ENCODE results near the gene GLI1.
"Not testable (repeated sequence)": the region's sequence is repeated elsewhere in the genome, so short reads cannot be mapped to it uniquely, and the experiment has no call there.

Gene GLI1

GRCh38 chr12:57459750-57460467 lies at the start of gene GLI1:
GLI1 (plus strand) TSS chr12:57459785; CDS start chr12:57463692, 3,907 bp downstream.
- peak within 1 kb of the TSS; percentile 74 for H3K4me3 ChIP-seq (ENCODE audit: low read depth, low read length)
- no peak for DNase-seq (ENCODE audit: low read depth)

- no peak overlapping the region for H3K4me3 ChIP-seq (ENCODE audit: low read depth, low read length)
- no peak for DNase-seq (ENCODE audit: low read depth)
These were observed 49.1 kb upstream of the GLI1 start for GRCh38 chr12:57410534-57410933.

GRCh38 chr12:57414160-57414559 lies 45.4 kb upstream of the GLI1 start:
- not testable (repeated sequence) for H3K4me3 ChIP-seq (ENCODE audit: low read depth, low read length); DNase-seq (ENCODE audit: low read depth)

GRCh38 chr12:57415088-57415487 lies 44.5 kb upstream of the GLI1 start:
- DNase-seq (ENCODE audit: low read depth): no peak
- H3K4me3 ChIP-seq (ENCODE audit: low read depth, low read length): no peak overlapping the region

DNA sequence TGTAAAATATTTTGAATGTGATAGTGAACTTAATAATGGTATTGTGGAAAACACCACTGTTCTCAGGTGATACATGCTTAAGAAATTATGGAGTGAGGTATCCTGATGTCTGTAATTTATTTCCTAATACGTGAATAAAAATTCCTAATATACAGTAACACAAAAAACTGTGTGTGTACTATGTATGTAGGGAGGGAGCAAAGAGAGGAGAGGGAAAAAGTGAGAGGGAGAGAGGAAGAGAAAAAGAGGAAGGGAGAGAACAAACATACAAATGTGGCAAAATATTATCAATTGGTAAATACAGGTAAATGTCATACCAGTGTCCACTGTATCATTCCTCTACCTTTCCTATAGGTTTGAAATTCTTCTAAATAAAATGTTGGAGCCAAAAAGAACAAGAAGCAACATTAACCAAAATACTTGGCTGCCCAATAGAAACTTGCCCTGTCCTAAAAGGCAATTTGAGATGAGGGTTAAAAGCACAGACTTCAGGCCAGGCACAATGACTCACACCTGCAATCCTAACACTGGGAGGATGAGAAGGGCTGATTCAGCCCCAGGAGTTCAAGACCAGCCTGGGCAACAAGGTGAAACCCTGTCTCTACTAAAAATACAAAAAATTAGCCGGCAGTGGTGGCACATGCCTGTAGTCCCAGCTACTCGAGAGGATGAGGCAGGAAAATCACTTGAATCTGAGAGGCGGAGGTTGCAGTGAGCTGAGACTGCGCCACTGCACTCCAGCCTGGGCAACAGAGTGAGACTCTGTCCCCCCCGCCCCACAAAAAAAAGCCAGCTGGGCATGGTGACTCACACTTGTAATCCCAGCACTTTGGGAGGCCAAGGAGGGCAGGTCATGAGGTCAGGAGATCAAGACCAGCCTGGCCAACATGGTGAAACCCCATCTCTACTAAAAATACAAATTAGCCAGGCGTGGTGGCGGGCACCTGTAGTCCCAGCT lies 43.3 kb upstream of the GLI1 start:
- DNase-seq (ENCODE audit: low read depth): no peak
- no peak overlapping the region for H3K4me3 ChIP-seq (ENCODE audit: low read depth, low read length)

DNA sequence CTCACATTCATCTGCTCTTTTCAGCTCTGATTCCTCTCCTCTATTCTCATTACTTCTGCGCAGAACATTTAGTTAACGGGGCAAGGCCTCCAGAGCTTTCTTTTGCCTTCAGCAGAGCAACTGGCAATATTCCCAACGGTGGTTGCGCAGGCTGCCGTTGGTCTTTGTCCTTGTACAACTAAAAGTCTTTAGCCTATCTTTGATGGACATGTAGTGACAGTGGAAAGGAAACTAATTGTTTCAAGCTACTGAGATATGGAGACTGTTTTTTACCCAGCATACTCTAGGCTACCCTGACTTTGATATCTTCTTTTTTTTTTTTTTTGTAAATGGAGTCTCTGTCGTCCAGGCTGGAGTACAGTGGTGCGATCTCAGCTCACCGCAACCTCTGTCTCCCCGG lies 41.3 kb upstream of the GLI1 start:
- no peak for DNase-seq (ENCODE audit: low read depth)
- no peak overlapping the region for H3K4me3 ChIP-seq (ENCODE audit: low read depth, low read length)

DNA sequence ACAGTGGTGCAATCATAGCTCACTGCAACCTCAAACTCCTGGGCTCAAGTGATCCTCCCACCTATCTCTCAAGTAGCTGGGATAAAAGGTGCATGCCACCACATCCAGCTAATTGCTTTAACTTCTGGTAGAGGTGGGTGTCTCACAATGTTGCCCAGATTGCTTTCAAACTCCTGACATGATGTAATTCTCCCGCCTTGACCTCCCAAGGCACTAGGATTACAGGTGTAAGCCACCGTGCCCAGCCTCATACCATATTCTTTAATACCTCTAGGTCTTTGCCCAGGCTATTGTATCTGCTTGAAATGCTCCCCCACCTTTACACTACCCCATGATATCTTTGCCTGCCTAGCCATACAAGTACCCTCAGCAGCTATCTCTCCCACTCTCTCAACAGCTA lies 40.1 kb upstream of the GLI1 start:
- no peak for DNase-seq (ENCODE audit: low read depth)
- H3K4me3 ChIP-seq (ENCODE audit: low read depth, low read length): no peak overlapping the region

DNA sequence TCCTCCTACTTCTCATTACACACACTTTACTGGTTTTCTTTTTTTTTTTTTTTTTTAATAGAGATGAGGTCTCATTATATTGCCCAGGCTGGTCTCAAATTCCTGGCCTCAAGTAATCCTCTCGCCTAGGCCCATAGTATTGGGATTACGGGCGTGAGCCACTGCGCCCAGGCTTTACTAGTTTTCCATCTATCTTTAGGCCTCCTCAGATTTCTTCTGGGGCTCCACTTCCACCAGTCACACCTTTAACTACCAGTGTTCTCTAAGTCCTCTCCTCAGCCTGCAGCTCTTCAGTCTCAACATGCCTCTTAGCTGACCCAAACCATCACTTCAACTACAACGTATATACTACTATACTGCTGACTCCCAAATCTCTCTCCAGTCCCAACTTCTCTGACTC lies 39.1 kb upstream of the GLI1 start:
- no peak for DNase-seq (ENCODE audit: low read depth)

DNA sequence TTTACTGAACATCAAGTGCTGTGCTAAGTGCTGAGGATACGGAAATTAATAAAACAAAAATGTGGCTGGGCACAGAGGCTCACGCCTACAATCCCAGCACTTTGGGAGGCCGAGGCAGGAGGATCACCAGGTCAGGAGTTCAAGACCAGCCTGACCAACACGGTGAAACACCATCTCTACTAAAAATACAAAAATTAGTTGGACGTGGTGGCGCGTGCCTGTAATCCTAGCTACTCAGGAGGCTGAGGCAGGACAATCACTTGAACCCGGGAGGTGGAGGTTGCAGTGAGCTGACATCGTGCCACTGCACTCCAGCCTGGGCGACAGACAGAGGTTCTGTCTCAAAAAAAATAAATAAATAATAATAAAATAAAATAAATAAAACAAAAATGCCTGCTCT lies 32.6 kb upstream of the GLI1 start:
- DNase-seq (ENCODE audit: low read depth); H3K4me3 ChIP-seq (ENCODE audit: low read depth, low read length): not testable (repeated sequence)

More for the DNA sequence above, 39.1 kb upstream of the GLI1 start:
- no peak overlapping the region for H3K4me3 ChIP-seq (ENCODE audit: low read depth, low read length)

DNA sequence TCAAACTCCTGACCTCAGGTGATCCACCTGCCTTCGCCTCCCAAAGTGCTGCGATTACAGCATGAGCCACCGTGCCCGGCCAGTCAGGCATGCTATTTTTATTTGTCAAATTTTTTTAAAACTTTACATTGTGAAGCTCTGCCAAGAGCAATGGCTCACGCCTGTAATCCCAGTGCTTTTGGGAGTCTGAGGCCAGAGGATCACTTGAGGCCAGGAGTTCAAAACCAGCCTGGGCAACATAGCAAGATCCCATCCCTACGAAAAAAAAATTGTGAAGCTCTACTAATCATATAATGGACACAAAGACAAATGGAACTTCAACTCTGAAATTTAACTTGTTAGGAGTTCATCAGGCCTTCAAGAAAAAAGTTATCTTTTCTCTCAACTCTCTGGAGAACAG lies 30.6 kb upstream of the GLI1 start:
- no peak for DNase-seq (ENCODE audit: low read depth)
- no peak overlapping the region for H3K4me3 ChIP-seq (ENCODE audit: low read depth, low read length)

GRCh38 chr12:57429473-57430111 lies 30.0 kb upstream of the GLI1 start:
- peak overlapping the region; percentile 54 for H3K4me3 ChIP-seq (ENCODE audit: low read depth, low read length)
- no peak for DNase-seq (ENCODE audit: low read depth)

GRCh38 chr12:57430112-57430930 lies 29.3 kb upstream of the GLI1 start:
- no peak for DNase-seq (ENCODE audit: low read depth)
- H3K4me3 ChIP-seq (ENCODE audit: low read depth, low read length): peak overlapping the region; percentile 54

- DNase-seq (ENCODE audit: low read depth): peak; percentile 88
These were observed 28.5 kb upstream of the GLI1 start, which contains the start of gene R3HDM2 for GRCh38 chr12:57430931-57431566. R3HDM2 (minus strand) TSS chr12:57431043; CDS start chr12:57310428, 120,615 bp downstream.

DNA sequence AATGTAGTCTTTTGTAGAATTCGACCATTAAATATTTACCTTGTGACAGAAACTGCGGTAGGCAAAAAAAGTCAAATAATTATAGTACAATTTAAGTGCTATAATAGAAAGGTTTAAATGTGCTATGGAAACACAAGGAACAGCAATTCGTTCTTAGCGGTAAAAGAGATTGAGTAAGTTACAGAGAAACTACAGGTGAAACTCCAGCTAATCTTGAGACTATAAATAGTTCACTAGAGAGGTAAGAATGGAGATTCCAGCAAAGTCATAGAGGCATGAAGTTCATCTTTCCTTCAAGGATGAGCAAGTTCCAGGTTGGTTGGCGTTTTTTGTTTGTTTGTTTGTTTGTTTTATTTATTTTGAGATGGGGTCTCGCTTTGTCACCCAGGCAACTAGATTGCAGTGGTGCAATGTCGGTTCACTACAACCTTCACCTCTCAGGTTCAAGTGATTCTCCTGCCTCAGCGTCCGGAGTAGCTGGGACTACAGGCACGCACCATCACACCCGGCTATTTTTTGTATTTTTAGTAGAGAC lies 27.9 kb upstream of the GLI1 start:
- H3K4me3 ChIP-seq (ENCODE audit: low read depth, low read length): no peak overlapping the region
- no peak for DNase-seq (ENCODE audit: low read depth)

More at GRCh38 chr12:57430931-57431566, 28.5 kb upstream of the GLI1 start, which contains the start of gene R3HDM2:
- peak within 1 kb of the TSS; percentile 54 for H3K4me3 ChIP-seq (ENCODE audit: low read depth, low read length)

DNA sequence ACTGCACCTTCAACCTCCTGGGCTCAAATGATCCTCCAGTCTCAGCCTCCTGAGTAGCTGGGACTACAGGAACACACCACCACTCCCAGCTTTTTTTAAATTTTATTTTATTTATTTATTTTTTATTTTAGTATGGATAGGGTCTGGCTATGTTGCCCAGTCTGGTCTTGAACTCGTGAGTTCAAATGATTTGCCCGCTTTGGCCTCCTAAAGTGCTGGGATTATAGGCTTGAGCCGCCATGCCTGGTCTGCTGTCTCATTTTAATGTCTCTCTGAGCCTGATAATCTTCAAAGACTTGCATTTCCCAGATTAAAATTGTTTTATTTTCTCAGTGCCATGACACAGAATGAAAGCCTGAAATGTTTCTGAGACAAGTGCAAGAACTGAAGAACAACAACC lies 26.2 kb upstream of the GLI1 start:
- H3K4me3 ChIP-seq (ENCODE audit: low read depth, low read length): no peak overlapping the region
- no peak for DNase-seq (ENCODE audit: low read depth)

GRCh38 chr12:57434517-57435223 lies 24.9 kb upstream of the GLI1 start, which contains the start of gene INHBC:
INHBC (plus strand) TSS chr12:57434784; CDS start chr12:57434887, 103 bp downstream.
- DNase-seq (ENCODE audit: low read depth): no peak
- H3K4me3 ChIP-seq (ENCODE audit: low read depth, low read length): no peak within 1 kb of the TSS

- no peak overlapping the region for H3K4me3 ChIP-seq (ENCODE audit: low read depth, low read length)
These were observed 24.3 kb upstream of the GLI1 start for GRCh38 chr12:57435293-57435692.

GRCh38 chr12:57438400-57438799 lies 21.2 kb upstream of the GLI1 start:
- H3K4me3 ChIP-seq (ENCODE audit: low read depth, low read length): no peak overlapping the region
- DNase-seq (ENCODE audit: low read depth): no peak

More at GRCh38 chr12:57435293-57435692, 24.3 kb upstream of the GLI1 start:
- DNase-seq (ENCODE audit: low read depth): no peak

Measured in skeletal muscle cell (primary cell).